Measurements from ENCODE around the gene LHFPL5. TPM values are rescaled to one million over a fixed set of nuclear protein-coding genes. Genes with fewer than 3 reads are reported as not detected.

Gene LHFPL5
- total and polyA plus RNA-seq, 2 donors (not counting 1 experiment from before 2014, with no cell fraction given): not detected

DNA sequence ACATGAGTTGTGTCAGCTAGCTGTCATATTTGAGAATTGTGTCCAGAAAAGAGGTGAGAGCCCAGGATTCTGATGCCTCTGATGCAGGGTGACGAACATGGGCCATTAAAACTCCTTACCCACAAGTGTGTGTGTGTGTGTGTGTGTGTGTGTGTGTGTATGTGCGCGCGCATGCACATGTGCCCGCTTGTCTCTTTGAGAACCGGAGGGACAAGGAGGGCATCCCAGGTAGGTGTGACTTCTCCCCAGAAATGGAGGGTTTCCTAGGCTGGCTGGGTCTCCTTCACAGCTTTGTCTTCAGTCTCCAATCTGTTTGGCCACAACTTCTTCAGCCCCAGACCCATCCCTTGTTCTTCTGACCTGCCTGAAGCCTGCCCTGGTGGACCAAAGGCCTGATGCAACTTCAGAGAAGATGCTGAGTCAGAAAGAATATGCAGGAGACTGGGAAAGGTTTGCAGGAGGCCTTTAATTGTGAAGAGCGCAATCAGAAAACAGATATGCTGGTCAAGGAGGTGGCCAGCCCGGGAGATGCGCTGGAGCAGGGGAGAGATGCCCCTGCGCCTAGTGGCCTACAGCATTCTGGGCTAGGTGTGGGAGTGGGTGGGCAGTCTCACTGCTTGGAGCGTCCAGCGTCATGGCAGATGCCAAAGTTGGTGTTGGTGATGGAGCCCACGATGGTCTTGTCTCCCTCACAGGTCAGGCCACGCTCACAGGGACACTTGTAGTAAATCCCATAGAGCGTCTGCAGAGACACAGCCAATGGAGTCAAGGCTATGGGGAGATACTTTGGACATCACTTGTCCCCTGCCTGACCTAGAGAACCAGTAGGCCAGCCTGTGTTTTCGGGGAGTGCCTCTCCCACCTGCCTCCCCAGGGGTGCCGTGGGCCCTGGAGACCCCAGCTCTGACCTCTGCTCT is 10.4 kb upstream of the LHFPL5 start:
- Histone ChIP-seq H4K20me1 (ENCODE audit: control insufficient read depth, insufficient read depth, low read length, poor library complexity, severe bottlenecking) (no peaks in the 10 kb centered on the region), H3K4me3 (ENCODE audit: control extremely low read depth in 1 of 5, extremely low read depth in 1 of 5, insufficient read depth in 1 of 5, low read depth in 2 of 5, low read length in 4 of 5) (no peak overlapping the region), H2AFZ (ENCODE audit: insufficient read depth, low read depth, low read length, poor library complexity, severe bottlenecking) (no peak overlapping the region), H3K9ac (ENCODE audit: low read length) (no peak overlapping the region), H3K4me1 (ENCODE audit: control insufficient read depth in 2 of 2, insufficient read depth in 2 of 2, low read length in 2 of 2) (no peaks in the 10 kb centered on the region), H3K36me3 (replicated peaks in 1 of 2; ENCODE audit: control extremely low read depth in 1 of 2, control insufficient read depth in 1 of 2, extremely low read depth in 1 of 2, insufficient read depth in 2 of 2, low read length in 1 of 2) (no peaks in the 10 kb centered on the region), H3K27me3 (replicated peaks in 1 of 4; ENCODE audit: control extremely low read depth in 1 of 4, control insufficient read depth in 3 of 4, insufficient read depth in 4 of 4, low read length in 3 of 4) (peaks cover 0 to 17% (median 0%) of the 10 kb centered on the region in 4 experiments), H3K79me2 (ENCODE audit: control insufficient read depth, insufficient read depth, low read length) (no peaks in the 10 kb centered on the region), H3K4me2 (replicated peaks; ENCODE audit: low read depth, low read length, poor library complexity, severe bottlenecking) (no peak overlapping the region), H3K27ac (ENCODE audit: low read length in 2 of 2) (no peak overlapping the region), H3K9me3 (ENCODE audit: control extremely low read depth in 1 of 3, control insufficient read depth in 2 of 3, insufficient read depth in 1 of 3, low read length in 2 of 3) (no peaks in the 10 kb centered on the region)
- ChIA-PET CTCF (interaction anchor here (0.6 kb wide), 1 partner anchor 238 kb away, joined by 3 read pairs; no protein-coding TSS in a partner anchor), POLR2A (interaction anchor here (0.6 kb wide), 1 partner anchor 11 kb away, joined by 4 read pairs; no protein-coding TSS in a partner anchor)
- Mint-ChIP-seq H3K4me1 (no peaks in the 10 kb centered on the region), H3K4me3 (no peak overlapping the region), H3K9me3 (ENCODE audit: insufficient read depth) (no peaks in the 10 kb centered on the region), H3K27ac (no peak overlapping the region), H3K27me3 (peaks cover 13% of the 10 kb centered on the region)
- no peak for ATAC-seq (ENCODE audit: low read depth)
- DNase-seq: no peak
- intact Hi-C loops (cut with micrococcal nuclease): no loop called here
- no peak for TF ChIP-seq EZH2 (IDR thresholded peaks at IDR 0.05; ENCODE audit: borderline replicate concordance, insufficient read depth, low read depth, low read length, poor library complexity, severe bottlenecking)
- TF ChIP-seq, protein P1, sequence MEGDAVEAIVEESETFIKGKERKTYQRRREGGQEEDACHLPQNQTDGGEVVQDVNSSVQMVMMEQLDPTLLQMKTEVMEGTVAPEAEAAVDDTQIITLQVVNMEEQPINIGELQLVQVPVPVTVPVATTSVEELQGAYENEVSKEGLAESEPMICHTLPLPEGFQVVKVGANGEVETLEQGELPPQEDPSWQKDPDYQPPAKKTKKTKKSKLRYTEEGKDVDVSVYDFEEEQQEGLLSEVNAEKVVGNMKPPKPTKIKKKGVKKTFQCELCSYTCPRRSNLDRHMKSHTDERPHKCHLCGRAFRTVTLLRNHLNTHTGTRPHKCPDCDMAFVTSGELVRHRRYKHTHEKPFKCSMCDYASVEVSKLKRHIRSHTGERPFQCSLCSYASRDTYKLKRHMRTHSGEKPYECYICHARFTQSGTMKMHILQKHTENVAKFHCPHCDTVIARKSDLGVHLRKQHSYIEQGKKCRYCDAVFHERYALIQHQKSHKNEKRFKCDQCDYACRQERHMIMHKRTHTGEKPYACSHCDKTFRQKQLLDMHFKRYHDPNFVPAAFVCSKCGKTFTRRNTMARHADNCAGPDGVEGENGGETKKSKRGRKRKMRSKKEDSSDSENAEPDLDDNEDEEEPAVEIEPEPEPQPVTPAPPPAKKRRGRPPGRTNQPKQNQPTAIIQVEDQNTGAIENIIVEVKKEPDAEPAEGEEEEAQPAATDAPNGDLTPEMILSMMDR (IDR thresholded peaks at IDR 0.05): no peak
- 99% methylated on average over 16 of the region's 17 CpGs for WGBS (ENCODE audit: insufficient coverage)

DNA sequence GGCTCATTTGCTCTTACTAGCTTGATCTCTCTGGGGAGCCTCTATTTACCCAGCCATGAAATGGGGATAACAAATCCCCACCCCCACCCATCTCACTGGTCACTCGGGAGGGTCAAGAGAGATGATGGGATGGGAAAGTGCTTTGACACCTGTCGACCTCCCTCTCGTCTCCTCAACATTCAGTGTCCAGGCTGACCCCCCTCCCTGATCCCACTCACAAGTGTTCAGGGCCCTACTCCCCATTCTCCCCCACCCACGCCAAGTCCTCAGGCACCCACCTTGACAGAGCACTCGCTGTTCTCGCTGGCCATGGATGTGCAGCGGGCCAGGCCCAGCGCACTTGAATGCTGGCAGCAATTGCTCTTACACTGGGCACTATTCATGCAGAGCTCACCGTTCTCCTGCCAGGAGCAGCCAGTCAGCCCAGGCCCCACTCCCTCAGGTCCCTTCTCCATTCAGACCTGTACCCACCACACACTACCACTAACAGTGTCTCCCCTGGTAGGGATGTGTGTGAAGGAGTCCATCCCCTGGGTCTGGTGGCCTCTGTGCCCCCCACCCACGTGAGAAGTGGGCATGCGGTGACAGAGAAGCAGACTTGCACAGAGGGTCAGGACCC is 9.6 kb upstream of the LHFPL5 start:
- Mint-ChIP-seq H3K9me3 (ENCODE audit: insufficient read depth) (no peaks in the 10 kb centered on the region), H3K27me3 (peaks cover 12% of the 10 kb centered on the region), H3K27ac (no peak overlapping the region), H3K4me1 (no peaks in the 10 kb centered on the region), H3K4me3 (no peak overlapping the region)
- intact Hi-C loops (cut with micrococcal nuclease): no loop called here
- WGBS (ENCODE audit: insufficient coverage): 91% methylated on average over 10 of the region's 11 CpGs
- no peak overlapping the region for H3K4me2 ChIP-seq (replicated peaks; ENCODE audit: low read depth, low read length, poor library complexity, severe bottlenecking)
- H3K9me3 ChIP-seq (ENCODE audit: control extremely low read depth in 1 of 3, control insufficient read depth in 2 of 3, insufficient read depth in 1 of 3, low read length in 2 of 3): no peaks in the 10 kb centered on the region
- H3K79me2 ChIP-seq (ENCODE audit: control insufficient read depth, insufficient read depth, low read length): no peaks in the 10 kb centered on the region
- no peak overlapping the region for H3K4me3 ChIP-seq (ENCODE audit: control extremely low read depth in 1 of 5, extremely low read depth in 1 of 5, insufficient read depth in 1 of 5, low read depth in 2 of 5, low read length in 4 of 5)
- no peak for ATAC-seq (ENCODE audit: low read depth)
- no peak overlapping the region for H3K27ac ChIP-seq (ENCODE audit: low read length in 2 of 2)
- no peak overlapping the region for H3K9ac ChIP-seq (ENCODE audit: low read length)
- no peaks in the 10 kb centered on the region for H3K4me1 ChIP-seq (ENCODE audit: control insufficient read depth in 2 of 2, insufficient read depth in 2 of 2, low read length in 2 of 2)
- DNase-seq: no peak
- TF ChIP-seq, protein P1 (IDR thresholded peaks at IDR 0.05): no peak
- no peak for TF ChIP-seq EZH2 (IDR thresholded peaks at IDR 0.05; ENCODE audit: borderline replicate concordance, insufficient read depth, low read depth, low read length, poor library complexity, severe bottlenecking)
- no peaks in the 10 kb centered on the region for H3K36me3 ChIP-seq (replicated peaks in 1 of 2; ENCODE audit: control extremely low read depth in 1 of 2, control insufficient read depth in 1 of 2, extremely low read depth in 1 of 2, insufficient read depth in 2 of 2, low read length in 1 of 2)
- H3K27me3 ChIP-seq (replicated peaks in 1 of 4; ENCODE audit: control extremely low read depth in 1 of 4, control insufficient read depth in 3 of 4, insufficient read depth in 4 of 4, low read length in 3 of 4): peaks cover 0 to 17% (median 0%) of the 10 kb centered on the region in 4 experiments
- ChIA-PET CTCF (no interaction called here), POLR2A (no interaction called here)
- H4K20me1 ChIP-seq (ENCODE audit: control insufficient read depth, insufficient read depth, low read length, poor library complexity, severe bottlenecking): no peaks in the 10 kb centered on the region
- no peak overlapping the region for H2AFZ ChIP-seq (ENCODE audit: insufficient read depth, low read depth, low read length, poor library complexity, severe bottlenecking)

Measured in B cell (primary cell).